Endothelial cell of umbilical vein (primary cell): ENCODE measurements around the gene HPF1. TPM values are rescaled to one million over a fixed set of nuclear protein-coding genes. Genes with fewer than 3 reads are reported as not detected.

Experiments
- BruUV-seq: library from RNA; stranded (reverse); fragments of 400-500 nt; replicated peaks from 2 replicates; lab custom pipeline; 2021; lab: Mats Ljungman, UMichigan
- CTCF ChIA-PET: fragments of 300-600, 350-600 bp; sonication (Branson Sonifier 250); formaldehyde crosslinking; loops from one replicate; lab custom pipeline; 2021; ENCODE audit warnings: antibody characterized with exemption, inconsistent platforms; lab: Charles Lee
- POLR2A ChIA-PET: fragments of 300-600, 350-600 bp; sonication (Branson Sonifier 250); formaldehyde crosslinking; loops from one replicate; lab custom pipeline; 2021; ENCODE audit warnings: antibody characterized with exemption, inconsistent platforms; lab: Charles Lee
- DNase-seq: peaks from one replicate; pipeline ENCODE4 v3.0.0-alpha.2; 2011; ENCODE audit warnings: low read depth, low spot score
- FAIRE-seq: peaks from 2 replicates; lab custom pipeline; 2011; peaks lifted over from hg19 to GRCh38; lab: Jason Lieb, UNC
- H2AFZ ChIP-seq: 2 replicates; pipeline ENCODE4 v1.6.0; 2012; ENCODE audit warnings: low read depth, low read length, control low read depth, inconsistent platforms
- H3K27ac ChIP-seq: 2 replicates; pipeline ENCODE4 v1.5.1; 2011; ENCODE audit warnings: low read depth, mild to moderate bottlenecking, control low read depth, low read length, moderate library complexity; ENCODE audit not compliant: insufficient read depth
- H3K27me3 ChIP-seq, 2 experiments: 2 replicates each; pipeline versions ENCODE4 v1.6.0 to v1.6.1; 2011; ENCODE audit warnings: low read length in 2 of 2, mixed read lengths in 1 of 2; ENCODE audit not compliant: control insufficient read depth in 2 of 2, insufficient read depth in 2 of 2
- H3K36me3 ChIP-seq, 2 experiments: 2 replicates in 1 of 2; 3 replicates in 1 of 2; pipeline ENCODE4 v1.5.1; 2011; ENCODE audit warnings: low read length in 2 of 2, mild to moderate bottlenecking in 1 of 2, moderate library complexity in 1 of 2; ENCODE audit not compliant: control insufficient read depth in 2 of 2, insufficient read depth in 2 of 2; ENCODE audit errors: extremely low read depth in 1 of 2
- H3K4me1 ChIP-seq: 3 replicates; pipeline ENCODE4 v1.5.1; 2011; ENCODE audit warnings: mild to moderate bottlenecking, low read length; ENCODE audit not compliant: control insufficient read depth, insufficient read depth; ENCODE audit errors: extremely low read depth
- H3K4me2 ChIP-seq: 2 replicates; pipeline ENCODE4 v1.6.1; 2011; ENCODE audit warnings: low read length, control low read depth, mixed read lengths; ENCODE audit not compliant: insufficient read depth
- H3K4me3 ChIP-seq, 3 experiments: fragments of 200-600 bp in 1 of 3; sonication (generic), shearing (Covaris generic) in 1 of 3; replicated peaks in 1 of 3; 2 replicates each; pipeline ENCODE4 v1.5.1; 2011 to 2016; ENCODE audit warnings: control low read depth in 3 of 3, low read length in 3 of 3, mild to moderate bottlenecking in 2 of 3, inconsistent platforms in 1 of 3, low read depth in 1 of 3, moderate library complexity in 1 of 3; ENCODE audit not compliant: insufficient read depth in 1 of 3
- H3K79me2 ChIP-seq: 2 replicates; pipeline ENCODE4 v1.6.0; 2012; ENCODE audit warnings: low read length, inconsistent platforms; ENCODE audit not compliant: control insufficient read depth, insufficient read depth
- H3K9ac ChIP-seq: replicated peaks from 2 replicates; pipeline ENCODE3; 2011; ENCODE audit warnings: low read length, control low read depth; ENCODE audit not compliant: insufficient read depth; ENCODE audit errors: extremely low read depth
- H3K9me1 ChIP-seq: replicated peaks from 3 replicates; pipeline ENCODE4 v1.6.0; 2011; ENCODE audit warnings: mild to moderate bottlenecking, low read length; ENCODE audit not compliant: control insufficient read depth, insufficient read depth; ENCODE audit errors: extremely low read depth
- H3K9me3 ChIP-seq: replicated peaks from 2 replicates; pipeline ENCODE4 v1.5.1; 2012; ENCODE audit warnings: low read length, inconsistent platforms; ENCODE audit not compliant: control insufficient read depth, insufficient read depth
- H4K20me1 ChIP-seq: replicated peaks from 2 replicates; pipeline ENCODE3; 2011; ENCODE audit warnings: mild to moderate bottlenecking, low read length; ENCODE audit not compliant: control insufficient read depth, insufficient read depth; ENCODE audit errors: extremely low read depth
- EZH2 ChIP-seq: IDR thresholded peaks from 2 replicates; pipeline ENCODE4 v1.6.1; 2012; ENCODE audit warnings: borderline replicate concordance, low read depth, mild to moderate bottlenecking, moderate library complexity, low read length, inconsistent platforms; ENCODE audit not compliant: severe bottlenecking
- FOS ChIP-seq: IDR thresholded peaks from 2 replicates; pipeline ENCODE4 v1.6.1; 2011; ENCODE audit warnings: mild to moderate bottlenecking, low read length, moderate library complexity, borderline replicate concordance; ENCODE audit not compliant: insufficient read depth
- GATA2 ChIP-seq: IDR thresholded peaks from 2 replicates; pipeline ENCODE4 v1.7.0; 2011; ENCODE audit warnings: low read depth, mild to moderate bottlenecking, moderate library complexity, mixed read lengths, low read length; ENCODE audit not compliant: insufficient read length, insufficient read depth
- JUN ChIP-seq: IDR thresholded peaks from 2 replicates; pipeline ENCODE4 v1.6.1; 2011; ENCODE audit warnings: borderline replicate concordance, low read depth; ENCODE audit not compliant: insufficient read length, insufficient read depth
- MYC ChIP-seq: IDR thresholded peaks from one replicate; pipeline ENCODE4 v1.6.1; 2011; ENCODE audit warnings: mild to moderate bottlenecking, low read depth, low read length
- dilution Hi-C: fragments of 300-500 bp; cut with MboI; formaldehyde crosslinking; loops from one replicate; pipeline ENCODE4 v1.15.0; 2019; ENCODE audit warnings: low sequenced_read_pairs; ENCODE audit not compliant: extremely low pct_ligation_motif_present
- intact Hi-C: fragments of 100-400 bp; cut with micrococcal nuclease; formaldehyde crosslinking; loops from one replicate; pipeline ENCODE4 v1.10.0; 2022
- polyA plus RNA-seq, 4 experiments: library from polyadenylated mRNA; depleted of rRNA in 3 of 4; stranded (reverse) in 3 of 4; unstranded in 1 of 4; fragments of >200 nt; gene quantifications; 2 replicates each; pipeline versions ENCODE4 v1.2.1 to v1.2.3, GENCODE V29; 2011 to 2012; ENCODE audit warnings: missing spikeins in 1 of 4
- total RNA-seq: library from RNA; stranded (reverse); gene quantifications from 2 replicates; pipeline ENCODE4 v1.2.3, GENCODE V29; 2021

The HPF1 gene
- total and polyA plus RNA-seq, 2 donors (not counting 3 experiments of a cell fraction or from before 2014, with no cell fraction given): 16.1 to 30.3 TPM

DNA sequence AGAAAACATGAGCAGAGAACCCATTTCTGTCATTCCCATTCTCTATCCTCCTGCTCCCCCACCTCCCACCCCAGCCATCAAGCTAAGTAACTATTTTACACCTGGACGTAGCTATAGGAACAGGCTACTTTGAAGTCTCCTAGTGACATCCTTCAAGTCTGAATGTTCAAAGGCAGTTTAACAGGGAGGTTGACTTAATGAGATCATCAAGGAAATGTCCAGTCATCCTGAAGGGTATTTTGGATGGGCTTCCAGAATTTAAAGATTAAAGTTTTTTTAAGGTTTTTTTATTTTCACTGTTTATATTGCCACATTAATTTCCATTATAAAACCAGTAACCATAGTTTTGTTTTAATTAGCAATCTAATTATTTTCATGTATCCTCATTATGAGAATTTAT, 41.1 kb downstream of the HPF1 start:
- Histone ChIP-seq H3K4me1 (peaks cover 10% of the 10 kb centered on the region), H3K4me2 (no peak overlapping the region), H3K27me3 (no peaks in the 10 kb centered on the region), H3K9me1 (no peaks in the 10 kb centered on the region), H4K20me1 (no peaks in the 10 kb centered on the region), H3K9me3 (no peaks in the 10 kb centered on the region), H3K79me2 (no peaks in the 10 kb centered on the region), H2AFZ (no peak overlapping the region), H3K9ac (no peak overlapping the region), H3K27ac (peak overlapping the region; percentile 11), H3K4me3 (no peak overlapping the region), H3K36me3 (peaks cover 0 to 2% of the 10 kb centered on the region in 2 experiments)
- CTCF ChIA-PET: interaction anchor here (0.5 to 1.3 kb wide), 7 partner anchors 10 to 1636 kb away, joined by 3 to 4 read pairs (median 3); no protein-coding TSS in a partner anchor
- DNase-seq (peak; percentile 41), FAIRE-seq (peak; percentile 87)
- BruUV-seq: no TSS peak
- intact Hi-C loops: loop anchor here (5.0 kb wide), 1 partner anchor 54 kb away; no protein-coding TSS in a partner anchor
- POLR2A ChIA-PET: no interaction called here
- dilution Hi-C loops: no loop called here
- TF ChIP-seq GATA2: no peak
- TF ChIP-seq JUN: peak; percentile 50
- TF ChIP-seq FOS: peak; percentile 41

DNA sequence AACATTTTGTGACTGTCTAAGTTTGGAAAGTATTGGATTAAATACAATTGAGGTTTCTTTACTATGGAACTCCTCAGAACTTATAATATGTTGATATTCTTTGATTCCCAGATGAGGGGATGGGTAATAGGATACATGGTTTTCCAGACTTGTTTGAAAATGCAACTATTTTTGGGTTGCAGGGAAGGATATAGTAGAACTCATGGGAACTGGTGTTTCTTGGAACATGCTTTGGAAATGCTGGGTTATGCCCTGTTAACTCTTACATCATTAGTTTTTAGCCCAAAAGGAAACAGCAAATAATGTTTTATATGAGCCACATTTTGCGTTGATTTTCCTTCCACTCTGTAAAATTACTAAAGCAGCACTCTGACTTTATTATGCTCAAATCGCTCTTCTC, 41.9 kb downstream of the HPF1 start:
- H3K4me3 ChIP-seq: no peak overlapping the region
- DNase-seq (no peak), FAIRE-seq (no peak)
- peaks cover 0 to 2% of the 10 kb centered on the region in 2 experiments for H3K36me3 ChIP-seq
- dilution Hi-C loops (no loop called here), intact Hi-C loops (loop anchor here (5.0 kb wide), 1 partner anchor 54 kb away; no protein-coding TSS in a partner anchor)
- BruUV-seq: no TSS peak
- H3K27me3 ChIP-seq: no peaks in the 10 kb centered on the region
- ChIA-PET POLR2A (no interaction called here), CTCF (interaction anchor here (1.3 to 1.7 kb wide), 2 partner anchors 9 to 51 kb away, joined by 3 to 5 read pairs; no protein-coding TSS in a partner anchor)
- H3K4me2 ChIP-seq: no peak overlapping the region
- no peaks in the 10 kb centered on the region for H3K9me3 ChIP-seq
- H4K20me1 ChIP-seq: no peaks in the 10 kb centered on the region
- TF ChIP-seq EZH2 (no peak), MYC (no peak)
- H3K27ac ChIP-seq: no peak overlapping the region
- no peaks in the 10 kb centered on the region for H3K79me2 ChIP-seq
- H3K9ac ChIP-seq: no peak overlapping the region
- H2AFZ ChIP-seq: no peak overlapping the region
- H3K9me1 ChIP-seq: no peaks in the 10 kb centered on the region
- H3K4me1 ChIP-seq: peaks cover 10% of the 10 kb centered on the region
